Mucosa of descending colon (tissue), 3 donors: ENCODE measurements around the gene HSD17B8. TPM values are rescaled to one million over a fixed set of nuclear protein-coding genes. Genes with fewer than 3 reads are reported as not detected.
A peak's percentile ranks its signal among the peaks of the same experiment; 100 is the strongest.

ENCODE experiments used
- ATAC-seq: fragments of 200-7000 bp; cut with Tn5 transposase; one replicate; pipeline ENCODE4 v1.9.1; 2020; ENCODE audit warnings: mild to moderate bottlenecking, moderate library complexity
- DNase-seq, 3 donors: peaks; one replicate each; pipeline ENCODE4 v3.0.0-alpha.2; 2020
- H3K36me3 ChIP-seq: fragments of 200-600 bp; one replicate; pipeline ENCODE4 v1.8.0; 2021; ENCODE audit warnings: low read depth, mild to moderate bottlenecking
- H3K4me1 ChIP-seq: fragments of 200-600 bp; one replicate; pipeline ENCODE4 v1.8.0; 2021; ENCODE audit warnings: low read depth, mild to moderate bottlenecking
- H3K4me3 ChIP-seq: fragments of 200-600 bp; one replicate; pipeline ENCODE4 v1.8.0; 2021; ENCODE audit warnings: mild to moderate bottlenecking
- H3K9me3 ChIP-seq: fragments of 200-600 bp; one replicate; pipeline ENCODE4 v1.8.0; 2021; ENCODE audit warnings: mild to moderate bottlenecking
- CTCF ChIP-seq: fragments of 200-600 bp; IDR thresholded peaks from one replicate; pipeline ENCODE4 v1.8.0; 2022; ENCODE audit warnings: antibody characterized with exemption, mild to moderate bottlenecking
- intact Hi-C, 2 donors: fragments of 100-400 bp; cut with DNase I in 1 of 2; cut with micrococcal nuclease in 1 of 2; formaldehyde crosslinking; loops; one replicate each; pipeline versions ENCODE4 v1.11.0 to v1.11.1; 2022; cut with DNase I, micrococcal nuclease
- total RNA-seq, 3 donors: library from RNA; stranded (reverse); fragmentation: NEBNext Ultra II Directional in 2 of 3; extraction: Animal tissue kit (Norgen Biotek cat#: 25700) in 2 of 3; gene quantifications; one replicate each; pipeline versions ENCODE4 v1.2.1 to v1.2.4, GENCODE V29; 2021 to 2023
- donor health status: DM: no; HTN: no; CAD: no; lungs with moderate emphysema.
- donor health status: DM: no; HTN: no; CAD: no.
- donor health status: DM: no; HTN: yes; CAD: no.

HSD17B8 gene
- total RNA-seq, 3 donors from 2014 or later, result 12.3 to 23.2 (median 19.7) TPM

- Histone ChIP-seq H3K36me3 (no peaks in the 10 kb centered on the region), H3K9me3 (no peaks in the 10 kb centered on the region), H3K4me1 (no peaks in the 10 kb centered on the region), H3K4me3 (no peak overlapping the region)
- DNase-seq (no peak), ATAC-seq (no peak)
- intact Hi-C loops, result loop anchor here (10.0 kb wide), 2 partner anchors 127 to 227 kb away; no protein-coding TSS in a partner anchor
- no peak for TF ChIP-seq CTCF
Observed at GRCh38 chr6:33241968-33242367, 37.5 kb downstream of the HSD17B8 start.

- intact Hi-C loops, result loop anchor here (10.0 kb wide), 2 partner anchors 129 to 229 kb away; no protein-coding TSS in a partner anchor
- ATAC-seq (no peak), DNase-seq (no peak)
- Histone ChIP-seq H3K36me3 (no peaks in the 10 kb centered on the region), H3K4me1 (peaks cover under 1% of the 10 kb centered on the region), H3K9me3 (no peaks in the 10 kb centered on the region), H3K4me3 (no peak overlapping the region)
- TF ChIP-seq CTCF, result no peak
Observed at GRCh38 chr6:33243476-33243875, 39.0 kb downstream of the HSD17B8 start.

GRCh38 chr6:33247977-33248642 is 43.7 kb downstream of the HSD17B8 start:
- ATAC-seq, result peak; percentile 81
- no peaks in the 10 kb centered on the region for H3K36me3 ChIP-seq
- DNase-seq, result peak; percentile 92 to 94 (median 93)
- peak; percentile 95 for TF ChIP-seq CTCF
- H3K4me3 ChIP-seq, result no peak overlapping the region
- H3K9me3 ChIP-seq, result no peaks in the 10 kb centered on the region
- H3K4me1 ChIP-seq, result peaks cover 15% of the 10 kb centered on the region
- intact Hi-C loops, result loop anchor here (5.0 to 10.0 kb wide), 3 partner anchors 131 to 233 kb away; no protein-coding TSS in a partner anchor

- no peaks in the 10 kb centered on the region for H3K9me3 ChIP-seq
- peaks cover 15% of the 10 kb centered on the region for H3K4me1 ChIP-seq
- H3K4me3 ChIP-seq, result no peak overlapping the region
- intact Hi-C loops, result loop anchor here (5.0 to 10.0 kb wide), 3 partner anchors 131 to 234 kb away; no protein-coding TSS in a partner anchor
- DNase-seq, result no peak
- H3K36me3 ChIP-seq, result no peaks in the 10 kb centered on the region
- TF ChIP-seq CTCF, result peak; percentile 23
- ATAC-seq, result peak; percentile 10
Observed at GRCh38 chr6:33248643-33248931, 44.1 kb downstream of the HSD17B8 start.

GRCh38 chr6:33248932-33249731 is 44.7 kb downstream of the HSD17B8 start:
- intact Hi-C loops, result loop anchor here (5.0 to 10.0 kb wide), 3 partner anchors 132 to 234 kb away; no protein-coding TSS in a partner anchor

More at GRCh38 chr6:33248932-33249731, 44.7 kb downstream of the HSD17B8 start:
- Histone ChIP-seq H3K36me3 (no peaks in the 10 kb centered on the region), H3K9me3 (no peaks in the 10 kb centered on the region), H3K4me1 (peaks cover 15% of the 10 kb centered on the region), H3K4me3 (peak overlapping the region; percentile 7)
- no peak for TF ChIP-seq CTCF
- ATAC-seq (peak; percentile 95), DNase-seq (peak; percentile 98 to 99 (median 99))
